SK-N-SH (cell line): ENCODE data around the gene PCNT.

Experiments used
- TEAD4 ChIP-seq: IDR thresholded peaks from 2 replicates; pipeline ENCODE4 v1.4.0; 2012; ENCODE audit warnings: mild to moderate bottlenecking, borderline replicate concordance; ENCODE audit not compliant: insufficient read depth
- TF ChIP-seq, protein P1 (sequence below): fragments of 200-600 bp; sonication (generic); IDR thresholded peaks from 2 replicates; pipeline ENCODE4 v1.6.1; 2017; ENCODE audit warnings: antibody characterized with exemption, mild to moderate bottlenecking, moderate library complexity

DNA sequence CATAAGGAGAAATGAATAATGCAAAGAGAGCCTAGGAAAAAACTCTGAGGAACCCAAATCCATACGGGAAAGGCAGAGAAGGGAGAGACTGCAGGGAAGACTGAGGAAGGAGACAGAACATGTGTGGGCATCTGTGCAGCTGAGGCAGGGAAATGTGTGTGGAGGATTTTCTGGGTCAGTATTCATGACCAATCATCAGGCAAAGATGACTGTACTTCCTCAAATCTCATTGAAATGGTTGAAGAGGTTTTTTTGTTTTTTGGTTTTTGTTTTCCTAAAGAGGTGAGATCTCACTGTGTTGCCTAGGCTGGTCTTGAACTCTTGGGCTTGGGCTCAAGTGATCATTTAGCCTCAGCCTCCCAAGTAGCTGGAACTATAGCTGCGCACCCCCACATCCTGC lies 150.4 kb downstream of the PCNT start:
- TF ChIP-seq, protein P1, sequence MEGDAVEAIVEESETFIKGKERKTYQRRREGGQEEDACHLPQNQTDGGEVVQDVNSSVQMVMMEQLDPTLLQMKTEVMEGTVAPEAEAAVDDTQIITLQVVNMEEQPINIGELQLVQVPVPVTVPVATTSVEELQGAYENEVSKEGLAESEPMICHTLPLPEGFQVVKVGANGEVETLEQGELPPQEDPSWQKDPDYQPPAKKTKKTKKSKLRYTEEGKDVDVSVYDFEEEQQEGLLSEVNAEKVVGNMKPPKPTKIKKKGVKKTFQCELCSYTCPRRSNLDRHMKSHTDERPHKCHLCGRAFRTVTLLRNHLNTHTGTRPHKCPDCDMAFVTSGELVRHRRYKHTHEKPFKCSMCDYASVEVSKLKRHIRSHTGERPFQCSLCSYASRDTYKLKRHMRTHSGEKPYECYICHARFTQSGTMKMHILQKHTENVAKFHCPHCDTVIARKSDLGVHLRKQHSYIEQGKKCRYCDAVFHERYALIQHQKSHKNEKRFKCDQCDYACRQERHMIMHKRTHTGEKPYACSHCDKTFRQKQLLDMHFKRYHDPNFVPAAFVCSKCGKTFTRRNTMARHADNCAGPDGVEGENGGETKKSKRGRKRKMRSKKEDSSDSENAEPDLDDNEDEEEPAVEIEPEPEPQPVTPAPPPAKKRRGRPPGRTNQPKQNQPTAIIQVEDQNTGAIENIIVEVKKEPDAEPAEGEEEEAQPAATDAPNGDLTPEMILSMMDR: no peak
- no peak for TF ChIP-seq TEAD4
